Inflammatory macrophage treated with lipopolysaccharide for 1 hour (primary cell): ENCODE data around the gene SPAG9.
A peak's percentile ranks its signal among the peaks of the same experiment; 100 is the strongest.
"Not testable (repeated sequence)": the region's sequence is repeated elsewhere in the genome, so short reads cannot be mapped to it uniquely, and the experiment has no call there.

Experiments used
- DNase-seq, 2 donors: peaks; one replicate each; pipeline ENCODE4 v3.0.0-alpha.2; 2020 to 2022

SPAG9 gene

DNA sequence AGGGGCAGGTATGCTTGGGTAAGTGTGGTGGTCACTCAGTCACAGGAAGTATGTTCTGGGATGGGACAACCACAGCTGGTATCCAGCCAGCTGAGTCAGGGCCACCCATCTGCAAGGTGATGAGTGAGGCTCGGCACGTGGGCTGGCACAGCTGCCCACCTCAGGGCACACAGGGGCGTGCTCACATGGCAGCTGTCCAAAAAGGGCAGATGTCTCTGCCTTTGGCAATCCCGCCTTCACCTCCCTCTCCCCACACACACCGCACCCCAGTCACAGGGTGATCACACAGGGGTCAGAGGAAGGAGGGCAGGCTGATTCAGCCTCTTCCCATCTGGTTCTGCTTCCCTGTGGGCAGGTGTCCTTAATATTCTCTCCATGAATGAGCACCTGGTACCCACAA is 168.7 kb downstream of the SPAG9 start:
- peak in 1 of 2 donors; percentile 42 for DNase-seq

DNA sequence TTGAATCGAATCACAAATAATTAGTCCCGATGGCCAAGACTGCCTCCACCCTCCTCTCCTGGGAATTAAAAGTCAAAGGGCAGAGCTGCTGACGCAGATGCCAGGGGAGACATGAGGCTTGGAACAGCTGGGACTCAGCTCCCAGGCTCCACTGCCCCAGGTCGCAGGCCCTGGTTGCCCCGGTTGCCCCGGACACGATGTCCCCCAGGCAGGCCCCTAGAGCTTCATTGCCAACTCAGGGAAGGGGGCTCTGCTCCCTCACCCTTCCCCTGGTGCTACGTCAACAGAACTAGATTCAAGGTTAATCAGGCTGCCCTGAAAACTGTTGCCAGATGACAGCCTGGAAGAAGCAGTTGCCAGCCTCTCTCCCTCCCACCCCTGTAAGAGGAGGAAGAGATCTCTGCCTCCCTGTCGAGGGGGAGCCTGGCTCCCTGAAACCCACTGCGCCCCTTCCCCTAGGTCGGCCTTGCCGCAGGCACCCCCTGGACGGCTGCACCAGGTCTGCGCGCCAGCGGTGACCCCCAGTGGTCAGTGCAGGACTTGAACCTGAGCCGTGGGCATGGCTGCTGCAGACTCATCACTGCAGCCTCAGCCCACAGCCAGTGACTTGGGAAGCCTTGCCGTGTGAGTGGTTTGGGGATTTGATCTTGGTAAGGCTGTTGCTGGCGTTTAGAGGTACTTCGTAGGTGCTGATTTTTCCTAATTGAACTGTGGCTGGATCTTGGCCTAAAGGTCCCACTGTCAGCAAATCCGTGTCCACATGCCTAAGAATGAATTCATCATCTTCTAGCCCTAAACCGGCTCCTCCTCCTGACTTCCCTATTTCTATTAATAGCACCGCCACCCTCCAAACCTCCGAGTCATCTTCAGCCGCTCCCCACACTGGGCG is 170.4 kb downstream of the SPAG9 start:
- peak; percentile 85 to 86 for DNase-seq

- DNase-seq: peak; percentile 32 to 50
These were observed 171.3 kb downstream of the SPAG9 start for GRCh38 chr17:50949128-50949988.

- no peak for DNase-seq
These were observed 172.0 kb downstream of the SPAG9 start for GRCh38 chr17:50948711-50949110.

- DNase-seq: no peak
These were observed 172.7 kb downstream of the SPAG9 start for GRCh38 chr17:50947782-50948543.

DNA sequence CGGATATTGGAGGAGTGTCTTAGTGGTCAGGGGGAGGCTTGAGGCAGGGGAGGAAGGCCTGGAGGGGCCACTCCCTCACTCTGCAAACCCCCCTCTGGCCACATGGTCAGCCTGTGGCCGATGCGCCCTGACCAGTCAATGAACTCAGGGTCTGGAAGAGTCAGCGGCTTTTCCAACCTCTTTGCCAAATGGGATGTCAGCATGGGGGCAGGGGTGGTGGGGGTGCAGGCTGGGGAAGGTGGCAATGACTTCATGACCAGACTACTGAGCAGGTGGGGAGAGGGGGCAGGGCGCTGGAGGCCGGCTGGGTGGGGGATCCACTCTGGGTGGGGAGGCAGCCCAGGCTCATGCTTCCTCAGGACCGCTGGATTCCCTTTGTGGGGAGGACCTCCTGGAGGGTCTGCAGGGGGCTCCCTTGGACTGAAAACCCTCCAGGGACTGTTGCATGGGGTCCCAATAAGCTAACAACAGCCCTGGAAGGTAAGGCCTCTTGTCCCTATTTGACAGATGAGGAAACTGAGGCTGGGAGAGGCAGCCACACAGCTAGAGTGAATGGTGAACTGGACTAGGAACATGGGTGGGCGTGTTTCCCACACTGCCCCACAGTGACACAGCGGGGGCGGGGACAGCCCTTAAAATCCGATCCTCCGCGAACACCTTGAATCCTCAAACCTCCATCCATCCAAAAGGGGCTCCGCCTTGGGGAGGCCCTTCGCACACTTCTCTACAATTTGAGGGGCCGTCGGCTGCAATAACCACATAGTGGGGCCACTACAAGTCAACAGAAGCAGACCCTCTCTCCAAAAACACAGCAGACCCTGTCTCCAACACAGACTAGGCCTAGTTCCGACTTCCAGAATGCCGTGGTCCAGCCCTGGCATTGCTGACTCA is 173.5 kb downstream of the SPAG9 start:
- DNase-seq: no peak

GRCh38 chr17:50946223-50946890 is 174.3 kb downstream of the SPAG9 start:
- no peak for DNase-seq

GRCh38 chr17:50945779-50946222 is 174.9 kb downstream of the SPAG9 start:
- no peak for DNase-seq

DNA sequence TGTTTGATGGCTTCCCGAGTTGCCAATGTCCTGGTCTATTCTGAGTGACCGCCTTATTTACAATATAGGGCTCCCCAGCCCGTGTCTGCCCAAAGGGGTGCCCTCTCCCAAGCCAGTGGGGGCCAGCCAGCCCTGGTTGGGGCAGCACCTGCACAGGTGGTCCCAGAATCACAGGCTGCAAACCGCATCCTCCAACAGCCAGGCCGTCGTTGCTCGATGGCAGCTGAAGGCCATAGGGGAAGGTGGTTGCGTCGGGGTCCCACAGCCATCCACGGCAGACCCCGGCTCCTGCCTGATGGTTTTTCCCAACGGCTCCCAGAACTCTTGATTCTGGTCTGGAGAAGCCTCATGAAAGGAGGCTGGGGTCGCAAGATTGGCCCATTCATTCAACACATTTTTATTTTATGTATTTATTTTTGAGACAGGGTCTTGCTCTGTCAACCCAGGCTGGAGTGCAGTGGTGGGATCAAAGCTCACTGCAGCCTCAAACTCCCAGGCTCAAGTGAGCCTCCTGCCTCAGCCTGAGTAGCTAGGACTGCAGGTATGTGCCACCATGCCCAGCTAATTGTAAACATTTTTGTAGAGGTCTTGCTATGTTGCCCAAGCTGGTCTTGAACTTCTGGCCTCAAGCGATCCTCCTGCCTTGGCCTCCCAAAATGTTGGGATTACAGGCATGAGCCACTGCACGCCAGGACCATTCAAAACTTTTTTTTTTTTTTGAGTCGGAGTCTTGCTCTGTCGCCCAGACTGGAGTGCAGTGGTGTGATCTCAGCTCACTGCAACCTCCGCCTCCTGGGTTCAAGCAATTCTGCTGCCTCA is 175.6 kb downstream of the SPAG9 start:
- no peak for DNase-seq

DNA sequence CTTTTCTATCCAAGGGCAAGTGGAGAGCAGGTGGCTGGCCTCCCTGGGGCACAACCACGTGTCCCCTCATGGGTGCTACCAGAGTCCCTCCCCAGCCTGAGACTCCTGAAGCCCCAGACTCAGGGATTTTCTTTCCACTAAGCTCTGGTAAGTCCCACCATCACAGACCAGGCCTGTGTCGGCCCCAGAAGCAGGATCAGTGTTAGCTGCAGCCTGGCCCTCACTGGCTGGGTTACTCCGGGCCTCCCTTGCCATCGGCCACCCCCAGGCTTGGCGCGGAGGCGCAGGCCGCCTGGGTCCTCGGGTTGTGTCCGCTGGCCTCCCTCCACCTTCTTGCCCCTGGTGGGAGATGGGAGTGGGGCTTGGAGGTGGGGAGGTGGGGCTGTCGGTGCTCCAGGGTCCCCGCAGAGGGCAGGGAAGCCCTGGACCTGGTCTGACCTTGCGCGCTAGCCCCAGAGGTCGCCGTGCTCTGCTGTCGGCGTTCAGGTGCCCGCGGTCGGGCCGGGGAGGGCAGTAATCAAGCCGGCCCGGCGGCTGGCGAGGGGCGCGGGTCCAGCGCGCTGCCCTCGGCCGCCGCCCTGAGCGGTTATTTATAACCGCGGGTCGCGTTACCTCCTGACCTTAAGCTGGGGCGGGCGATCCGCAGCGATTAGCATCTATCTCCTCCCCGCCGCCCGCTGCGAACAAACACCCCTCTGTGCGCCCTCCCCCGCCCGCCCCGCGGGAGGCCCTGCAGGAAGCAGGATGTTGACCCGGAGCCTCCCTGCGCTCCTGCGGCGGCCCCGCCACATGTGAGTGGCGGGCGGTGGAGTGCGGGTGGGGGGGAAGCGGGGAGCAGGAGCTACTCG is 176.4 kb downstream of the SPAG9 start:
- peak in 1 of 2 donors; percentile 25 for DNase-seq

DNA sequence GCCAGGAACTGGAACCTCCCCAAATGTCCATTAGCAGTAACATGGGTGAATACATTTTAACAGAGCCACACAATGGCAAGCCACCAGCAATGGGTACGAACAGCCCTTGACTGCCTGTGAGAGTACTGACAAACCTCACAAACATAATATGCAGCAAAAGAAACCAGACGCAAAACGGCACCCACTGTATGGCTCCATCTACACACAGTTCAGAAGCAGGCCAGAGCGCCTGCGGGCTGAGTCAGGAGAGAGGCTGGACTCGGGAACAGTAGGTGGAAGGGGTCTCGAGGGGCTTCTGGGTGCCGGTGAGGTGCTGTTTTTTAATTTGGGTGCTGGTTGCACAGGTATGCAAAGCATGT is 177.1 kb downstream of the SPAG9 start:
- DNase-seq: no peak

GRCh38 chr17:50941676-50942048 is 179.0 kb downstream of the SPAG9 start:
- DNase-seq: not testable (repeated sequence)

GRCh38 chr17:50939795-50940684 is 180.6 kb downstream of the SPAG9 start:
- no peak for DNase-seq

DNA sequence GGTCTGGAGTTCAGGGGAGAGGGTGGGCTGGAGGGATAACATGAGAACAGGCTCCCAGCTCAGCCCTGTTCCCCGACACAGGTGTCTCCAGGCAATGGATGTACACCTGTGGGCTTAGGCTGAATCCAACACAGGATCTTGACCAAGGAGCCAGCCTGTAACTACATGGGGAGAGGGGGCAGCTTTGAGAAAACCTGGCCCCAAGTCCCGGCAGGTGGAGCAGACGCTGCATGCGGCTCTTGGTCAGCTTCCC is 181.2 kb downstream of the SPAG9 start:
- DNase-seq: no peak

GRCh38 chr17:50938821-50939541 is 181.7 kb downstream of the SPAG9 start:
- no peak for DNase-seq

- no peak for DNase-seq
These were observed 184.7 kb downstream of the SPAG9 start for GRCh38 chr17:50935996-50936266.

DNA sequence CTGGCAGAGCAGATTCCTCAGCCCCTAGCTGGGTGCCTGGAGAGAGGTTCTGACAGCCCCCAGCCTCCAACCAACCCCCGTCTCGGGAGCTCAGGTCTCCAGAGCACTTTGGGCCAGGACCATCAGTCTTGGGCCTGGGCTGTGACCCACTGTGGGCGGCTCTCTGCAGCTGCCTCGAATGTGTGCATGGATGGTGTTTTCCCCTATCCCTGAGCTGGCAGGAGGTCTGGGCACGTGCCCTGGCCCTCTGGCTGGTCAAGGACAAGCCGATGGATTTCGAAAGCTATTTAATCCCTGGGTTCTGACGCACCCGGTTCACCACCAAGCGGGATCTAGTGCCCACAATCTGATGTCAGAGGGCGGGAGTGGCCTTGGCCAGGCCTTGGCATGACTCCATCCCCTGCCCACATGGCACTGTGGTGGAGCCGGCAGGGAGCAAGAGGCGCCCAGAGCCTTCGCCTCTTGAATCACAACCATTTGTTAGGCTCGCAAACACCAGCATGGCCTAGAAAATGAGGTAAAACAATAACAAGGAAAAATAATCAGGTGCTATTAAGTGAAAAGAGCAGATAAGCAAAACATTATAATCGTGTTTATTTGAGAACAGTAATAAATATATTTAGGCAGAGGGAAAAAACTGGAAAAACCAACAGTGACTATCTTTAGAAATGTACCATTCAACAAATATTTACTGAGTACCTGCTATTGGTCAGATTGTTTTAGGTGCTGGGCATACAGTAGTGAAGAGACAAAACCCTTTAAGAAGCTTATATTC is 185.3 kb downstream of the SPAG9 start:
- peak; percentile 80 to 89 for DNase-seq
